SK-N-MC (cell line): ENCODE measurements around the gene RYR3.

Experiments
- EZH2 ChIP-seq: fragments of 200-600 bp; sonication (generic); IDR thresholded peaks from one replicate; pipeline ENCODE4 v1.6.1; 2017; ENCODE audit warnings: antibody characterized with exemption
- FOXP2 ChIP-seq: optimal IDR thresholded peaks from 2 replicates; pipeline ENCODE3; 2011; ENCODE audit warnings: mild to moderate bottlenecking, moderate library complexity; ENCODE audit not compliant: insufficient read depth; ENCODE audit errors: extremely low read length, control extremely low read depth
- POLR2AphosphoS5 ChIP-seq: IDR thresholded peaks from 2 replicates; pipeline ENCODE4 v1.6.1; 2012; ENCODE audit warnings: mild to moderate bottlenecking, low read depth, low read length, borderline replicate concordance

- TF ChIP-seq POLR2AphosphoS5: no peak
- no peak for TF ChIP-seq EZH2
- TF ChIP-seq FOXP2: no peak
These were observed 597.6 kb downstream of the RYR3 start for GRCh38 chr15:33908406-33908805.
